ENCODE results near the gene SLC26A4.

Gene SLC26A4

GRCh38 chr7:107754642-107755041, 94.0 kb downstream of the SLC26A4 start:
- no peak for DNase-seq

GRCh38 chr7:107758667-107759066, 98.0 kb downstream of the SLC26A4 start:
- DNase-seq, result no peak

- no peak for DNase-seq
Measured at GRCh38 chr7:107767391-107767790, 106.8 kb downstream of the SLC26A4 start.

All from fibroblast of skin of right biceps (primary cell).